ENCODE results near the gene PCSK5.

PCSK5 gene

DNA sequence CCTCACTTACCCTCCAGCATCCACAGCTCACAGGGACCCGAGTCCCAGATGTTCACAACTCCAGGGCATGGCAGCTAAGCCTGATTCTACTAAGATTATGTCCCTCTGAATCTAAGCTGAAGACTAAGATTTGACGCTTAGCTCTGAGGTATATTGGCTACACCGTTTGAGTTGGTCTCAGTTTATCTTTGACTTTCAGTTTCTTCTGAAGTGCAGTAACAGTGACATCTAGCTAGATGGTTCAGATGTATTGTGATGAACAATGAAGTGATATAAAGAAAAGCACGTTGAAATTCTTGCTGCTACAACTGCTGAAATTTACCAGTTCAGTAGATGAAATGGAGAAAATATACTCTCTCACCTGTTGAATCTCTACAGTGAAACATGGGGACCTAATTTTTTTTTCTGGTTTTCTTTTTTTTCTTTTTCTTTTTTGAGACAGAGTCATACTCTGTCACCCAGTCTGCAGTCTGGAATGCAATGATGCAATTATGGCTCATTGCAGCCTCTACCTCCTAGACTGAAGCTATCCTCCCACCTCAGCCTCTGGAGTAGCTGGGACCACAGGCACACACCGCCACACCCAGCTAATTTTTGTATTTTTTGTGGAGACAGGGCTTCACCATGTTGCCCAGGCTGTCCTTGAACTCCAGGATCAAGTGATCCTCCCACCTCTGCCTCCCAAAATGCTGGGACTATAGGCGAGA is 488.0 kb downstream of the PCSK5 start:
- Histone ChIP-seq H3K27me3 (ENCODE audit: control insufficient read depth in 1 of 2, insufficient read depth in 1 of 2, low read length in 2 of 2) (no peaks in the 10 kb centered on the region), H3K4ac (ENCODE audit: low read depth in 1 of 2, low read length in 2 of 2) (no peak overlapping the region), H2AFZ (ENCODE audit: low read depth, low read length) (no peak overlapping the region), H3K27ac (ENCODE audit: low read length, poor library complexity, severe bottlenecking) (no peak overlapping the region), H3K9ac (ENCODE audit: low read length) (no peak overlapping the region), H2BK120ac (ENCODE audit: low read depth, low read length) (no peak overlapping the region), H2BK5ac (ENCODE audit: low read depth, low read length, poor library complexity, severe bottlenecking) (no peak overlapping the region), H2BK15ac (ENCODE audit: low read depth, poor library complexity, severe bottlenecking) (no peak overlapping the region), H3K36me3 (ENCODE audit: control insufficient read depth in 1 of 2, insufficient read depth in 2 of 2, low read depth in 1 of 2, low read length in 2 of 2) (no peaks in the 10 kb centered on the region), H4K91ac (ENCODE audit: low read length) (no peak overlapping the region), H2AK5ac (ENCODE audit: low read length, severe bottlenecking) (peak overlapping the region; percentile 1), H3K14ac (ENCODE audit: low read length in 2 of 2) (no peak overlapping the region), H3K4me1 (ENCODE audit: control insufficient read depth, insufficient read depth, low read depth, low read length) (peaks cover 7% of the 10 kb centered on the region), H3K18ac (ENCODE audit: low read depth in 1 of 2, low read length in 2 of 2) (no peak overlapping the region), H4K8ac (ENCODE audit: low read length) (no peak overlapping the region), H3K23ac (ENCODE audit: low read length in 2 of 2) (no peak overlapping the region), H3K79me1 (replicated peaks; ENCODE audit: low read length, poor library complexity, severe bottlenecking) (no peaks in the 10 kb centered on the region), H2BK12ac (ENCODE audit: low read length in 2 of 2) (no peak overlapping the region), H3K4me3 (ENCODE audit: insufficient read depth in 1 of 2, low read depth in 1 of 2, low read length in 2 of 2) (no peak overlapping the region), H3K9me3 (ENCODE audit: control insufficient read depth, low read length) (no peaks in the 10 kb centered on the region), H3K4me2 (ENCODE audit: low read length, poor library complexity, severe bottlenecking) (no peak overlapping the region)
- whole genome bisulfite sequencing = 97% methylated on average over 4 of the region's 6 CpGs
- DNase-seq = no peak

DNA sequence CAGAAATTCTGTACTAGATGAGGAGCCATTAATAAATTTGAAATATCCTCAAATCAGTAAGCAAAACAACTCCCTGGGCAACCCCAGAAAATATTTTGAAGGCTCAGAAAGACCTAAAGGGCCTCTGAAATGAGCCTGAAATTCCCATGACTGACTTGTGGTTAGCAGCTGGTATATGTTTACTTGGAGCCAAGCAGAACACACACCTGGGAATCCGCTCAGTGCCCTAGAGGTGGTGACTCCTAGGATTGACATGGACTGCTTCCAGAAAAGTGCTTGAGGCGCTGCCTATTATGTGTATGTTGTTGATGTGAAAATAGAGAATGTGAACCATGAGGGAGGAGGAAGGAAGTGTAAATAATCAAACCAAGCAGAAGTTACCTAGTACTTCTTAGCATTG is 489.0 kb downstream of the PCSK5 start:
- no peaks in the 10 kb centered on the region for H3K36me3 ChIP-seq (ENCODE audit: control insufficient read depth in 1 of 2, insufficient read depth in 2 of 2, low read depth in 1 of 2, low read length in 2 of 2)
- 85% methylated on average over 2 of the region's 2 CpGs for WGBS
- no peak overlapping the region for H3K14ac ChIP-seq (ENCODE audit: low read length in 2 of 2)
- DNase-seq = peak; percentile 34
- H3K4me2 ChIP-seq (ENCODE audit: low read length, poor library complexity, severe bottlenecking) = no peak overlapping the region
- H2BK12ac ChIP-seq (ENCODE audit: low read length in 2 of 2) = no peak overlapping the region
- no peak overlapping the region for H3K27ac ChIP-seq (ENCODE audit: low read length, poor library complexity, severe bottlenecking)
- no peaks in the 10 kb centered on the region for H3K79me1 ChIP-seq (replicated peaks; ENCODE audit: low read length, poor library complexity, severe bottlenecking)
- no peak overlapping the region for H2BK15ac ChIP-seq (ENCODE audit: low read depth, poor library complexity, severe bottlenecking)
- no peak overlapping the region for H2BK5ac ChIP-seq (ENCODE audit: low read depth, low read length, poor library complexity, severe bottlenecking)
- H3K4me1 ChIP-seq (ENCODE audit: control insufficient read depth, insufficient read depth, low read depth, low read length) = peaks cover 7% of the 10 kb centered on the region
- no peak overlapping the region for H4K8ac ChIP-seq (ENCODE audit: low read length)
- no peak overlapping the region for H3K18ac ChIP-seq (ENCODE audit: low read depth in 1 of 2, low read length in 2 of 2)
- no peaks in the 10 kb centered on the region for H3K9me3 ChIP-seq (ENCODE audit: control insufficient read depth, low read length)
- no peak overlapping the region for H3K9ac ChIP-seq (ENCODE audit: low read length)
- no peak overlapping the region for H2AK5ac ChIP-seq (ENCODE audit: low read length, severe bottlenecking)
- no peak overlapping the region for H3K23ac ChIP-seq (ENCODE audit: low read length in 2 of 2)
- H3K4me3 ChIP-seq (ENCODE audit: insufficient read depth in 1 of 2, low read depth in 1 of 2, low read length in 2 of 2) = no peak overlapping the region
- H2AFZ ChIP-seq (ENCODE audit: low read depth, low read length) = no peak overlapping the region
- no peak overlapping the region for H3K4ac ChIP-seq (ENCODE audit: low read depth in 1 of 2, low read length in 2 of 2)
- no peak overlapping the region for H4K91ac ChIP-seq (ENCODE audit: low read length)
- H3K27me3 ChIP-seq (ENCODE audit: control insufficient read depth in 1 of 2, insufficient read depth in 1 of 2, low read length in 2 of 2) = no peaks in the 10 kb centered on the region
- H2BK120ac ChIP-seq (ENCODE audit: low read depth, low read length) = no peak overlapping the region

DNA sequence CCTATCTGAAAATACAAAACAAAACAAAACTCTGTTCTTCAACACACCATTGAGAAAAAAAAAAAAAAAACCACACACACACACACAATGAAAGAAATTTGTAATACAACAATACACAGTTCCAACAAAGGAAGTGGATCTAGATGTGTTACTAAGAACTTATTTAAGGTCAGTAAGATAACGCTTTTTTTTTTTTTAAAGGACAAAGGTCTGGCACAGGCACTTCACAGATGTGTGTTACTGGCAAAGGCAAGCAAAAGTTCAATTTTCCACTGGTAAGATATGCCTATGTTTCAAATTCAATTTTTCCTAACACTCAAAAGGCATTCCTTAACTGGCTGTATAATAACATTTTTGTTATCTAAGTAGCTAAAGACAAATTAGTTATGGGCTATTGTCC is 500.2 kb downstream of the PCSK5 start:
- no peak overlapping the region for H2BK120ac ChIP-seq (ENCODE audit: low read depth, low read length)
- no peaks in the 10 kb centered on the region for H3K27me3 ChIP-seq (ENCODE audit: control insufficient read depth in 1 of 2, insufficient read depth in 1 of 2, low read length in 2 of 2)
- no peak overlapping the region for H2BK5ac ChIP-seq (ENCODE audit: low read depth, low read length, poor library complexity, severe bottlenecking)
- H3K14ac ChIP-seq (ENCODE audit: low read length in 2 of 2) = no peak overlapping the region
- peaks cover 3 to 42% of the 10 kb centered on the region in 2 experiments for H3K36me3 ChIP-seq (ENCODE audit: control insufficient read depth in 1 of 2, insufficient read depth in 2 of 2, low read depth in 1 of 2, low read length in 2 of 2)
- no peak overlapping the region for H3K18ac ChIP-seq (ENCODE audit: low read depth in 1 of 2, low read length in 2 of 2)
- peak overlapping the region; percentile 22 for H3K9ac ChIP-seq (ENCODE audit: low read length)
- H3K27ac ChIP-seq (ENCODE audit: low read length, poor library complexity, severe bottlenecking) = no peak overlapping the region
- no peak overlapping the region for H4K91ac ChIP-seq (ENCODE audit: low read length)
- H2AFZ ChIP-seq (ENCODE audit: low read depth, low read length) = no peak overlapping the region
- H3K4me2 ChIP-seq (ENCODE audit: low read length, poor library complexity, severe bottlenecking) = no peak overlapping the region
- H3K4me1 ChIP-seq (ENCODE audit: control insufficient read depth, insufficient read depth, low read depth, low read length) = peaks cover 4% of the 10 kb centered on the region
- H3K4me3 ChIP-seq (ENCODE audit: insufficient read depth in 1 of 2, low read depth in 1 of 2, low read length in 2 of 2) = no peak overlapping the region
- peaks cover 16% of the 10 kb centered on the region for H3K79me1 ChIP-seq (replicated peaks; ENCODE audit: low read length, poor library complexity, severe bottlenecking)
- DNase-seq = no peak
- no peak overlapping the region for H2AK5ac ChIP-seq (ENCODE audit: low read length, severe bottlenecking)
- H3K9me3 ChIP-seq (ENCODE audit: control insufficient read depth, low read length) = peaks cover 2% of the 10 kb centered on the region
- WGBS = 100% methylated on average over 1 of the region's 1 CpG
- H3K23ac ChIP-seq (ENCODE audit: low read length in 2 of 2) = no peak overlapping the region
- no peak overlapping the region for H3K4ac ChIP-seq (ENCODE audit: low read depth in 1 of 2, low read length in 2 of 2)
- no peak overlapping the region for H4K8ac ChIP-seq (ENCODE audit: low read length)
- H2BK15ac ChIP-seq (ENCODE audit: low read depth, poor library complexity, severe bottlenecking) = no peak overlapping the region
- H2BK12ac ChIP-seq (ENCODE audit: low read length in 2 of 2) = no peak overlapping the region

DNA sequence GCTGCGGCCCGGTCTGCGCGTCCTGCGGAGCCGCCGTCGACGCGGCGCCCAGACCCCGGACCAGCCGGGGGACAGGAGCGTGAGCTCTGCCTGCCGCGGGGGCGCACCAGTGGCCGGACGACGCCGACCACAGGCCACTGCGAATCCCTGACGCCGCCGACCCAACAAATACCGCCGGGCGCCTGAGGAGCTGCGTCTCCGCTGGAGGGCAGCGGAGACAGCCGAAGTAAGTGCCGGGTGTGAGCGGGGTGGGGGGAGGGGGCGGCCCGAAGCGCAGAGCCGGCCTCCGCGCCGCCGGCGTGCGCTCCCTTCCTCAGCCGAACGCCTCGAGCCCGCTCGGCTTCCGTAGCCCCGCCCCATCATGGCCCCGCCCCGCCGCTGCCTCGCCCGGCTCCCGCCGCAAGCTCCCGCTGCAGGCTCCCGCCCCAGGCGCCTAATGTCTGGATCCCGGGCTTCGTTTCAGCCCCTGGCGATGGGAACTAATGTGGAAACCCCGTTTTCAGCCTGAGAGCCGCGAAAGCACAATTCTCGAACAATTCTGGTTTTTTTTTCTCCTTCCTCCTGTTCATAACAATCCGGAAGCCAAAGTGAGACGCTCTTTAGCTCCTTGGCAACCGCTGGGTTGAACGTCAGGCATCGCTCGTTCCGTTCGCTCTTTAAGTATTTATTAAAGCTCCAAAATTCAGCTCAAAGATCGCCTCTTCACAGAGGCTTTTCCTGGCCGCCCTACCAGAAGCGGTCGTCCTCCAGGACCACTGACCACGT is 503.9 kb downstream of the PCSK5 start, which contains the start of gene RFK:
RFK (minus strand) TSS at position 232 of the 765 bp plus-strand sequence. CDS start 255 bp downstream, outside the sequence.
- peaks cover 2% of the 10 kb centered on the region for H3K9me3 ChIP-seq (ENCODE audit: control insufficient read depth, low read length)
- no peaks in the 10 kb centered on the region for H3K27me3 ChIP-seq (ENCODE audit: control insufficient read depth in 1 of 2, insufficient read depth in 1 of 2, low read length in 2 of 2)
- WGBS = under 1% methylated on average over 74 of the region's 81 CpGs
- peak within 1 kb of the TSS; percentile 99 for H2BK15ac ChIP-seq (ENCODE audit: low read depth, poor library complexity, severe bottlenecking)
- H4K91ac ChIP-seq (ENCODE audit: low read length) = peak within 1 kb of the TSS; percentile 12
- peak within 1 kb of the TSS; percentile 70 to 85 for H3K4me3 ChIP-seq (ENCODE audit: insufficient read depth in 1 of 2, low read depth in 1 of 2, low read length in 2 of 2)
- peak within 1 kb of the TSS; percentile 64 for H2BK120ac ChIP-seq (ENCODE audit: low read depth, low read length)
- H3K14ac ChIP-seq (ENCODE audit: low read length in 2 of 2) = peak within 1 kb of the TSS in 1 of 2 experiments; percentile 0
- H3K9ac ChIP-seq (ENCODE audit: low read length) = peak within 1 kb of the TSS; percentile 99
- H3K27ac ChIP-seq (ENCODE audit: low read length, poor library complexity, severe bottlenecking) = peak within 1 kb of the TSS; percentile 93
- DNase-seq = peak; percentile 94
- H2BK5ac ChIP-seq (ENCODE audit: low read depth, low read length, poor library complexity, severe bottlenecking) = peak within 1 kb of the TSS; percentile 75
- H3K4me2 ChIP-seq (ENCODE audit: low read length, poor library complexity, severe bottlenecking) = peak within 1 kb of the TSS; percentile 58
- peak within 1 kb of the TSS; percentile 89 to 93 for H3K18ac ChIP-seq (ENCODE audit: low read depth in 1 of 2, low read length in 2 of 2)
- H3K4ac ChIP-seq (ENCODE audit: low read depth in 1 of 2, low read length in 2 of 2) = peak within 1 kb of the TSS; percentile 34 to 35
- peaks cover 0 to 10% of the 10 kb centered on the region in 2 experiments for H3K36me3 ChIP-seq (ENCODE audit: control insufficient read depth in 1 of 2, insufficient read depth in 2 of 2, low read depth in 1 of 2, low read length in 2 of 2)
- H3K4me1 ChIP-seq (ENCODE audit: control insufficient read depth, insufficient read depth, low read depth, low read length) = peaks cover 4% of the 10 kb centered on the region
- peak within 1 kb of the TSS in 1 of 2 experiments; percentile 10 for H3K23ac ChIP-seq (ENCODE audit: low read length in 2 of 2)
- no peak within 1 kb of the TSS for H2AK5ac ChIP-seq (ENCODE audit: low read length, severe bottlenecking)
- peak within 1 kb of the TSS; percentile 90 for H2AFZ ChIP-seq (ENCODE audit: low read depth, low read length)
- peaks cover 12% of the 10 kb centered on the region for H3K79me1 ChIP-seq (replicated peaks; ENCODE audit: low read length, poor library complexity, severe bottlenecking)
- H4K8ac ChIP-seq (ENCODE audit: low read length) = peak within 1 kb of the TSS; percentile 71
- H2BK12ac ChIP-seq (ENCODE audit: low read length in 2 of 2) = peak within 1 kb of the TSS in 1 of 2 experiments; percentile 3
